ENCODE measurements around the gene COA1. TPM values are rescaled to one million over a fixed set of nuclear protein-coding genes. Genes with fewer than 3 reads are reported as not detected.
"Not testable (repeated sequence)": the region's sequence is repeated elsewhere in the genome, so short reads cannot be mapped to it uniquely, and the experiment has no call there.

The COA1 gene
- total and polyA plus RNA-seq, 8 donors: 41.5 to 89.2 (median 75.6) TPM

DNA sequence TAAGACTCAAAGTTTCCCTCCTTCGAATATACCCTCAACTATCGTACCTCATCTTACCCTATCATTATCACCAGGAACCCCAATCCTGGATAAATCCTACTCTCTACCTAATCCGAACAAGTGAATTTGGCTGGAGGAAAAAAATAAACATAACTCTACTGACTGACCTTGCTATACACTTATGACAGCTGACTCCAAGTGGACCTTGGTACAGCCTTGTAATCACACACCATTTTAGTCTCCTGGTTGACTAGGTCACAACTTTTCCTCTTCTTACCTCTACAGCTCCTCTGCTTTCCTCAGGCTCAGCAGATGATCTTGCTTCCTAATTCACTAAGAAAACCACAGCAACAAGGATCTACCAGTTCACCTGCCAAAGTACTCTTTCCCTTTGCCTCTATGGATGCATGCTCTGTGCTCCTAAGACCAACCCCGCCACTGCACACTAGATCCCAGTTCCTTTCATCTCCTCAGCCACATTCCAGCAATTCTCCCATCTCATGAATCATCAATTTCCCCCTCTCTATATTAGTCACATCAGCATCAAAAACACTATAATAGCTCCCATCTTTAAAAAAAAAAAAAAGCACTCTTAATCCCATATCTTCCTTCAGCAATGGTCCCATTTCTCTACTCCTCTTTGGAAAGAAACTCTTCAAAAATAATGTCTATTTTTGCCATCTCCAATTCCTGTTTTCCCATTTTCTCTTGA lies 35.5 kb downstream of the COA1 start:
- Histone ChIP-seq H3K4me1 (peaks cover 0 to 4% of the 10 kb centered on the region in 2 donors), H3K4me3 (no peak overlapping the region), H3K36me3 (no peaks in the 10 kb centered on the region), H3K27me3 (no peaks in the 10 kb centered on the region), H3K27ac (no peak overlapping the region), H3K9me3 (no peaks in the 10 kb centered on the region)
- intact Hi-C loops (cut with DNase I): no loop called here
- no peak for DNase-seq
- ATAC-seq: no peak
- TF ChIP-seq, protein P1, sequence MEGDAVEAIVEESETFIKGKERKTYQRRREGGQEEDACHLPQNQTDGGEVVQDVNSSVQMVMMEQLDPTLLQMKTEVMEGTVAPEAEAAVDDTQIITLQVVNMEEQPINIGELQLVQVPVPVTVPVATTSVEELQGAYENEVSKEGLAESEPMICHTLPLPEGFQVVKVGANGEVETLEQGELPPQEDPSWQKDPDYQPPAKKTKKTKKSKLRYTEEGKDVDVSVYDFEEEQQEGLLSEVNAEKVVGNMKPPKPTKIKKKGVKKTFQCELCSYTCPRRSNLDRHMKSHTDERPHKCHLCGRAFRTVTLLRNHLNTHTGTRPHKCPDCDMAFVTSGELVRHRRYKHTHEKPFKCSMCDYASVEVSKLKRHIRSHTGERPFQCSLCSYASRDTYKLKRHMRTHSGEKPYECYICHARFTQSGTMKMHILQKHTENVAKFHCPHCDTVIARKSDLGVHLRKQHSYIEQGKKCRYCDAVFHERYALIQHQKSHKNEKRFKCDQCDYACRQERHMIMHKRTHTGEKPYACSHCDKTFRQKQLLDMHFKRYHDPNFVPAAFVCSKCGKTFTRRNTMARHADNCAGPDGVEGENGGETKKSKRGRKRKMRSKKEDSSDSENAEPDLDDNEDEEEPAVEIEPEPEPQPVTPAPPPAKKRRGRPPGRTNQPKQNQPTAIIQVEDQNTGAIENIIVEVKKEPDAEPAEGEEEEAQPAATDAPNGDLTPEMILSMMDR (IDR thresholded peaks at IDR 0.05): no peak

GRCh38 chr7:43692582-43693373 lies 36.5 kb downstream of the COA1 start:
- ATAC-seq: no peak

GRCh38 chr7:43691611-43692010 lies 37.7 kb downstream of the COA1 start:
- intact Hi-C loops (cut with DNase I): no loop called here
- H3K4me1 ChIP-seq: no peaks in the 10 kb centered on the region
- no peaks in the 10 kb centered on the region for H3K36me3 ChIP-seq
- DNase-seq (no peak), ATAC-seq (no peak)
- H3K27ac ChIP-seq: no peak overlapping the region
- TF ChIP-seq, protein P1 (IDR thresholded peaks at IDR 0.05): no peak
- no peaks in the 10 kb centered on the region for H3K27me3 ChIP-seq
- H3K4me3 ChIP-seq: no peak overlapping the region
- H3K9me3 ChIP-seq: no peaks in the 10 kb centered on the region

More at GRCh38 chr7:43692582-43693373, 36.5 kb downstream of the COA1 start:
- Histone ChIP-seq H3K27ac (no peak overlapping the region), H3K9me3 (no peaks in the 10 kb centered on the region), H3K4me1 (peaks cover 0 to under 1% of the 10 kb centered on the region in 2 donors), H3K27me3 (no peaks in the 10 kb centered on the region), H3K4me3 (no peak overlapping the region), H3K36me3 (no peaks in the 10 kb centered on the region)
- intact Hi-C loops (cut with DNase I): no loop called here
- TF ChIP-seq, protein P1 (IDR thresholded peaks at IDR 0.05): no peak
- no peak for DNase-seq

DNA sequence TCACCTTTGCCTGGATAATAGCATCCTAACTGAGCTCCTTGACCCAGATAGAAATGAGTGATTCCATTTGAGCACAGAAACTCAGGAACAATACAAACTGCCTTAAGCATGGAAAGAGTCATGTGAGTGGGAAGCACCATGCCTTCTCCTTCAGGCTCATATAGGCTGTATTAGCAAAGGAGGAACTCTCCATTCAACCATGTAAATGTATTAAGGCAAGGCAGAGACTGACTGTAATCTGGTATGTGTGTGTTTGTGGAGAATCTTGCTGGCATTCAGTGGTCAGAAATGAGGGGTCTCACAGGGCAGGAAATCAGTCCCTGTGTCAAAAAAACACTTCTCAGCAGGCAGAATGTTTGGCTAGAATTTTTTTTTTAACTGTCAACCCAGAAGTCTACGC lies 40.2 kb downstream of the COA1 start:
- Histone ChIP-seq H3K27ac (no peak overlapping the region), H3K36me3 (no peaks in the 10 kb centered on the region), H3K9me3 (no peaks in the 10 kb centered on the region), H3K27me3 (no peaks in the 10 kb centered on the region), H3K4me3 (no peak overlapping the region), H3K4me1 (no peaks in the 10 kb centered on the region)
- TF ChIP-seq, protein P1 (IDR thresholded peaks at IDR 0.05): no peak
- ATAC-seq (no peak), DNase-seq (no peak)
- intact Hi-C loops (cut with DNase I): no loop called here

- H3K36me3 ChIP-seq; H3K4me3 ChIP-seq; H3K9me3 ChIP-seq; ATAC-seq; H3K27me3 ChIP-seq; DNase-seq; H3K27ac ChIP-seq; H3K4me1 ChIP-seq; intact Hi-C loops (cut with DNase I): not testable (repeated sequence)
These were observed 41.5 kb downstream of the COA1 start for GRCh38 chr7:43687866-43688265.
